GM19238 (cell line): ENCODE results near the gene NFYA.

Source experiments
- DNase-seq: peaks from one replicate; pipeline ENCODE4 v3.0.0; 2011; ENCODE audit warnings: low spot score; ENCODE audit not compliant: insufficient read length

The NFYA gene

DNA sequence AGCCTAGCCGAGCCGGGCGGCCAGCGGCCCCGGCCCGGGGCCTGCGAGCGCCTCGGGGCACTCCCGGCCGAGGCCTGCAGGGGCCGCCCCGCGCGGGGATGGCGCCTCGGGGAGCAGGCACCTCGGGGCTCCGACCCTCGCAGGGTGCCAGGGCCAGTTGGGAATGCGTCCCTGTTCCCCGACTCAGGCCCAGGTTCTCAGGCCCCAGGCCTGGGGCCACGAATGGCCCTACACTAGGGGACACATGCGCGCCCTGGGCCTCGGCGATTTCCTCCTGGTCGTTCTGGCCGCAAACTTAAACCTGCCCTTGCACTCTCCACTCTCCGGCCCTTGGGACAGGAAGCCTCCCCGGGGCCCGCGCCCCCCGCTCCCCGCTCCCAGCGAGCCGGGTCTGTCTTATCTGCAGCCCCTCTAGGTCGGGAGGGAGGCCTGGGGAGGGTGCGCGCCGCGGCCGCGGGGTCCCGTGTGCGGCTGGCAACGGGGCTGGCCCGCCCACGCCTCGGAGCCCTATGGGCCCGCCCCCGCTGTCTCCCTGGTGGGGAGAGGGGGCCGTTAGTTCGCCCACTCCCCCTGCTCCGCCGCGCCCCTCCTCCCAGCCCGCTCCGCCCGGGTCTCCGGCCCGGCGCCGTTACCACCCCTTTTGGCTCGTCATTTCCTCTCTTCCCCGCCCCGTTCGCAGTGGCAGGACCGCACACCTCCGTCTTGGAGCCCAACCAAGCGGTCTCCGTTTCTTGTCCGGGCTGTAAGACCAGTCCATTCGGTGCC is 611 bp downstream of the NFYA start:
- peak; percentile 65 for DNase-seq

DNA sequence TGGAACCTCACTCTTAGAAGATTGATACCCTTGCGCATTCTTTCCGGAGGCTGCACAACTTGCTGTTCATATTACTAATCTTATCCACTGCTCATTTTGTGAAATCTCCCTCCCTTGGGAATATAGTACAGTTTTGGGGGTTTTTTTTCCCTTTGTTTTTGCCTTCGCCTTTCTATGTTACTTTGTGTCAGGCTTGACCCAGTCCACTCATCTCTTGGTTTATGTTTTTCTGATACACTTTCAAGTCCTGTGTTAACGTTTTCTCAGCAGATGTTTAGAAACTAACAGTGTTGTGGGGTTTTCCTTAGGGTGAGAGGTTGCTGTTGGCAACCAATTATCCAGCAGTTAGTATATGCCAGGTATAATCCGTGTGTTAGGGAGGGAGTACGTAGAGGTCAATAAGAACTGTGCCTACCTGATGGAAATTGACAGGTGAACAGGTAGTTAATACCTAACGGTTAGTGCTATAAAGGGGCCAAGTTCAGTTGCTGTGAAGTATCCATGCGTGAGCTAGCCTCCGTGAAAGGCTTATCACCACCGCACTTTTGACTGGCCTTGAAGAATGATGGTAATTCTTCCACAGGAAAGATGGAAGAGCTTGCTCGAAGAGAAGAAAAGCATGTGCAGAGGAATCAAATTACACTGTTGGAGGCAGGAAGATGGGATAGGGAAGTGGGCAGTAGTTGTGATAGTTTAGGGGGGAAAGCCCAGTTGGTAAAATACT is 1.4 kb downstream of the NFYA start:
- no peak for DNase-seq

DNA sequence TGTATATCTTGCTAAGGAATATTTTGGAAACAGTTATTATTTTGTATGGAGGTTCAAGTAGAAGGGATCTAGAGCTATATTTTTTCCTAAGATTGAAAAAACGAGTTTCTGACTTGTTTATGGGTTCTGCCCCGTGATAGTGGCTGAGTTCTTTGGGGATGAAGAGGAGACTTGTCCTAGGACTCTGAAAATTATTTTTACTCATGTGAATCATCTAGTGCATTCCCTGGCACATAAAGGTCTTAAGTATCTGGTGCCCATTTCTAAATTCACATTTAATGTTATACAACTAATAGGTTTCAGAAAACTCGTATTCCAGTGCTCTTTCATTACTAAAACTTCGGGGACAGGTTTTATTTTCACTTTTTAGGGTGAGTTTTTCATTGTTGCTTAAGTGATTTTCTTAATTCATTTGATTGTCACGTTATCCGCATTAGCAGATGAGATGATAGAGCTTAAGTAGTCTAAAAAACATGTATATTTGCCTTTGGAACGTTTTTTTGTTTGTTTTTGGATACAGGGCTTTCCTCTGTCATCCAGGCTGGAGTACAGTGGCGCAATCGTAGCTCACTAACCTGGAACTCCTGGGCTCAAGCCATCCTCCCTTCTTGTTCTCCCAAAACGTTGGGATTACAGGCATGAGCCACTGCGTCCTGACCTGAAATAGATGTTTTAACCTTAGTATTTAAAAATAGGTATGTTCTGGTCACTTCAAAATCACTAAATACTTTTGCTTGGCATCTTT is 2.1 kb downstream of the NFYA start:
- no peak for DNase-seq

DNA sequence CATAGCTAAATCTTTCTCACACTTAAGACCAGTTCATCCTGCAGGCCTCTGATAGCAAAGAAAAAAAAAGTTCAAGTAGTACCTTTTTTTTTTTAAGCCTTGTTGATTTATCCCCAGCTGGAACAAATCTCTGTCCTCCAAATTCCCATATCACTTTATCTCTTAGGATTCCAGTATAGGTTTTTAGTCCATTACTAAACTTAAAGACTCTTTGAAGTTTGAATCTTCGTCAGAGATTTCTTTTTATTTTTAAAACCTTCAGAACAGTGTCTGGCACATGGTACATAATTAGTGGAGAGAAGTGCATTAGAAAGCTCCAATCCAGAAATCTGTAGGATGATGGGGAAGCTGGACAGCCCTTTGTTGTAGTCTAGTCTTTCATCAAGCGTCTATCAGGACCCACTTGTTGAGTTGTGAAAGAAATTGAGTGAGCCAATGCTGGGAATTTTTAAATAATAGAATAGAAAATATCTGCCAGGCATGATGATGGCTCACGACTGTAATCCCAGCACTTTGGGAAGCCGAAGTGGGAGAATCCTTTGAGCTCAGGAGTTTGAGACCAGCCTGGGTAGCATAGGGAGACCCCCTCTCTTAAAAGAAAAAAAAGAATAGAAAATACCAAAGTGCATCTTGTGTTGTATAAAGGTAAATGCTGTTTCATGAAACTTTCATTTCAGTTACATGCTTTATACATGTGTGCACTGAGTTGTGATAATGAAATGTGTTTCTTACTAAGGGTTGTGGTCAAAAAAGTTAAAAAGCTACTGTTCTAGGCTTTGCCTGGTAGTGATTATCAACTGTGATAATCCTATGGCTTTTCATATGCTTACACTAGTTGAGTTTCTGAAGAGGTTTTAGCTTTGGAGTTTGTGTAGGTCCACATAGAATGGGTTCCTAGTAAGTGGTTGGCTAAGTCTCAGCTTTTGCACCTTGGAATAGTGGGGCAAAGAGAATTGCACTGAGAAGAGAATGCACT is 3.2 kb downstream of the NFYA start:
- no peak for DNase-seq

DNA sequence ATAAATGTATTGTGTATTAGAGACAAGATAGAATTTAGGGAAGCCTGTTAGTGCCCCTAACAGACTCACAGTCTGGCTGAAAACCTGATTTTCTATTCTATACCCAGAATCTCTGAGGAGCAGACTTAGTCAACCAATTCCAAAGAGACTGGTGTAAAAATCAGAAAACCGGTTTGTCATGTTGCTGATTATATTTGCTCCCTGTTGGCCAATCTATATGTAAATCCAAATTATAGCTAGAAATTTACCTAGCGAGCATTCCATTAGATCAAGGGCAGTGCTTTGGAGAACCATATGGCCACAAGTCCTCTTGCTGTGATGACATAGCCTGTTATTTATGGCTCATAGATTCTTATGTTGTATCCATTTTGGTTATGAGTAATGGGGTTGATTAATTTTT is 4.8 kb downstream of the NFYA start:
- DNase-seq, result no peak

DNA sequence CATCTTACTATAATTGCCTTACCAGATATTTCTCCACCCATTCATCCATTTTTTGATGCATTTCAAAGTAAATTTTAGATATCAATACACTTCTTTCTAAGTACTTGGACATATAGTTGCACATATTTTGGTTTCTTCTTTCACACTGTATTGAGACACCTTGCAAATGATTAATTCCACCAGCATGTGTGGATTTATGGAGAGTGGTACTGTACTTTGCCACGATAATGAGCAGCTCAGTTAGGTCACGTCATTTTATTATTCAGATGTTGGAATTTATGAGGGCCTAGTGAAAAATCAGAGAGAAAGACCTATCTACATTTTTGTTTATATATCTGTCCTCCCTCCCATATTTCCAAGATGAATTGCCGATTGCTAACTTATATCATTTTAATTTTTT is 5.3 kb downstream of the NFYA start:
- DNase-seq, result no peak

DNA sequence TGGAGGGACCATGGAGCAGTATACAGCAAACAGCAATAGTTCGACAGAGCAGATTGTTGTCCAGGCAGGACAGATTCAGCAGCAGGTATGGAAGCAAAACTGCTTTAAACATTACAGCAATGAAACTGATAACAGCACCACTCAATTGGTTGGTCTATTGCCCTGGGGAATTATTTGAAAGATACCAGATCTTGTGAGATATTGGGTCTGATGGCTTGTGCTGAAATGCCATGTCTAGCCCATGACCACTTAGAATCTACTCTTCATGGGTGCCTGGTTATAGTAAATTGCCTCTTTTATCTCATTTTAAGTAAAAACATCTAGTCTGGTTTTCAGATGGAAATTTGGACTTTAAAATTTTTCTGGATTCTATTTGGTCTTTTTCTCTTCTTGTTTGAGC is 6.3 kb downstream of the NFYA start:
- DNase-seq, result no peak

DNA sequence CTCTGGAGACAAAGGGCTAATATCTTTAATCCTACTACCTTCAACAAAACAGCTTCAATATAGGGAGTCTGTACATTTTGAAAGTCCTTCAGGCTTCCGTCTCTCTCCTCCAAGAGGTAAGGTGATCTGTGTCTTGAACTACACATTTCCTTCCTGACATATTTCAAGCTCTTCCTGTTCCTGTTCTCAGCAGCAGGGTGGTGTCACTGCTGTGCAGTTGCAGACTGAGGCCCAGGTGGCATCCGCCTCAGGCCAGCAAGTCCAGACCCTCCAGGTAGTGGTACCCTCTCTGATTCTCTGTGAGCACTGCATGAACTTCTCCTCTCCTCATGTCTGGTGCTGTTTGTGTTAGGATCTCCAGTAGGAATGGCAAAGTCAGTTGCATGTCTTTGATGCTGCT is 7.8 kb downstream of the NFYA start:
- DNase-seq, result no peak

DNA sequence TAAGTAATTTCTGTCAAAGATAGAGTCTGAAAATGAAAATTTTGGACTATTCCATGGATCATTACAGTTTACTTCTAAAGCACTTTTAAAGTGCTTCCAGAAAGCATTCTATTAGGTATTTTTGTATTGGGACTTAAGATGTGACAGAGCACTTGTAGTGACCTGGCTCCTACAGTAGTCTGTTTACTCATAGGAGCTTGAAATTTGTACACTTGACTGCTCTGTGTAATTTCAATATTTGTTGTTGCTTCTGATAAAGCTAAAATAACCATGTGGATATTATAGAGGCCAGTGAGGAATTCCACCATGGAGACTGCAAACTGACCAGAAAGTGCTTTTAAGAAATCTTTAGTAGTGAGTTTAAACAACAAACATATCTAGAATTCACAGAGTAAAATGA is 10.3 kb downstream of the NFYA start:
- no peak for DNase-seq

DNA sequence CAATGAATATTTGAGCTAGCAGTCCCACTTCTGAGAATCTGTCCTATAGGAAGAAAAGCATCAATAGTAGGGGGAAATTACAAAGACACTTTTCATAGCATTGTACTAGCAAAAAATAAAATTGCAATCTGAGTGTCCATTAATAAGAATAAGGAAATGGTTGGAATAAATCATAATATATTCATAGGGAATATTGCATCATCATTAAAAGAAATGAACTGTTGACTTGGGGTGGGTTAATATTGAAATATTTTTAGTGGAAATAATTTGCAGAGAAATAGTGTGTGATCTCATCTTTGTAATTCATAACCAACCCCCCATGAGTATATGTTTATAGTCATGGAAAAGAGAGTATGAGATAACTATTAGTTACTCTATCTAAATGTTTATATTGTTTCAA is 12.4 kb downstream of the NFYA start:
- DNase-seq, result no peak

DNA sequence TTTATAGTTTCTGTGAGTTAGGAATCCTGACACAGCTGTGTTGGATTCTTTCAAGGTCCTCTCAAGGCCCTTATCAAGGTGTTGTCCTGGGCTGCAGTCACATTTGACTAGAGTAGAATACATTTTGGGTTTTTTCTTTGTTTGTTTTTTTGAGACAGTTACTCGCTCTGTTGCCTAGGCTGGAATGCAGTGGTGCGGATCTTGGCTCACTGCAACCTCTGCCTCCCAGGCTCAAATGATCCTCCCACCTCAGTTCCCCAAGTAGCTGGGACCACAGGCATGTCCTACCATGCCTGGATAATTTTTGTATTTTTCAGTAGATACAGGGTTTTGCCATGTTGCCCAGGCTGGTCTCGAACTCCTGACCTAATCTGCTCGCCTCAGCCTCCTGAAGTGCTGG is 15.7 kb downstream of the NFYA start:
- DNase-seq, result no peak

DNA sequence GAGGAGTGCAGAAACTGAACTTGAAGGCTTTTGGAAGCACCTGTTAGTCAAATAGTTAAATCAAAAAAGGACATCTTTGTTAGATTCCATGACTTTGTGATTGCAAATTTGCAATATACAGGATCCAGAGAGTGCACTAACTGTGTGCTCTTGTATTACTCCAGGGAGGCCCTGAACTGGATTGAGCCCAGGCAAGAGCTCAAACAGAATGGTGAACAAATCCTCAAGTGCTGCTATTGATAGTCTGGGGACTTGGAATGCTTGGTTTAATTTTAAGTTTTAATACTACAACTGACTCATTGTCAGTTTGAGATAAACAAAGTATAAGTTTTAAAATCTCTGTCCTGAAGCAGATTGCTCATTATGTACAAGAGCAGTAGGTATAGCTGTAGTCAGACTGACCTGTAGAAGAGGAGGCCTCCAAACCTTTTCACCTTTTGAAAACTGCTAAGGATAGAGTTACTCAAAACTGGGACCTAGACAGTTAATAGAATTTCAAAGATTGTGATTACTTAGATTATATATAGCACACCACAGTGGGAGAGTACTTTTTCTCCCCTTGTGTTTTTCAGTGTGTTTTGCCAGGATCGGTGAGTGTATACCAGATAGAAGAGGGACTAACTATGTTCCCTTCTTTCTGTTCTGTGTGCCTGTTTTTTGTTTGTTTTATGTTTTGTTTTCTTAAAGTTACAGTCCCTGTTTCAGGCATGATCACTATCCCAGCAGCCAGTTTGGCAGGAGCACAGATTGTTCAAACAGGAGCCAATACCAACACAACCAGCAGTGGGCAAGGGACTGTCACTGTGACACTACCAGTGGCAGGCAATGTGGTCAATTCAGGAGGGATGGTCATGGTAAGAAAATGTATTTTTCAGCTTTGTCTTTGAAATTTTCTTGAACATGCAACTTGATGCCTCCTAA is 18.3 kb downstream of the NFYA start:
- DNase-seq, result no peak

DNA sequence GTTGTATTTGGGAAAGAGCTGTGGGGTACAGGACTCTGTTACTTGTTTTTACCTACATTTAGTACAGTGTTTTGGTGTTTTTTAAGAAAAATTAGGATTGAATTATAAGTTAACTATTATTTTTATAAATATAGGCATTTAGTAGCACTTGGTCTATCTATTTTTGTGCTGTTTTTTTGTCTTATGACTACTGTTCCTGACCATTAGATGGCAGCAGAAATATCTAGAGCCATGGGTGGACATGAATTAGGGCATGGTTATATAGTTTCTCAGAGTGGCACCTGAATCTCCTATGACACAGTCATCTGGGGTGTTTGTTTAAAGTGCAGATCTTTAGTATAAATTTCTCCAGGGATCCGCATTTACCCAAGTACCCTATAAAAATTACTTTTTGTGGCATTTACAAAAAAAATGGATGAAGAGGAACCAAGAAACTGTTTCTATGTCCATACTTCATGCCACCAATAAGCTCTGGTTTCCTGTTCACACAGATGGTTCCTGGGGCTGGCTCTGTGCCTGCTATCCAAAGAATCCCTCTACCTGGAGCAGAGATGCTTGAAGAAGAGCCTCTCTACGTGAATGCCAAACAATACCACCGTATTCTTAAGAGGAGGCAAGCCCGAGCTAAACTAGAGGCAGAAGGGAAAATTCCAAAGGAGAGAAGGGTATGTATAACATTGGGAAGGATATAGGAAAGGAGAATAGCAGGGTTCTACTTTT is 19.8 kb downstream of the NFYA start:
- DNase-seq, result no peak

DNA sequence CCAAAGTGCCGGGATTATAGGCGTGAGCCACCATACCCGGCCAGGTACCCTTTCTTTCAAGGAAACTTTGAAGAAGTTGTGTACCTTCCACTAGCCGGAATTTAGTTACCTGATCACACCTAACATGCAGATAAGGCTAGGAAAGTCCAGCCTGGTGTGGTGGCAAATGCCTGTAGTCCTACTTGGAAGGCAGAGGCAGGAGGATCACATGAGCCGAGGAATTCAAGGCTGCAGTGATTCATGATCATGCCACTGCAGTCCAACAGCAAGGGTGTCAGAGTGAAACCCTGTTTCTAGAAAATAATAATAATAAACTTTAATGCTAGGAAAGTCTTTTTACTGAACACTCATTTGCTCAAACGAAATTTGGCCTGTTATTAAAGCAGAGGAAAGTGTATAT is 21.0 kb downstream of the NFYA start:
- no peak for DNase-seq

DNA sequence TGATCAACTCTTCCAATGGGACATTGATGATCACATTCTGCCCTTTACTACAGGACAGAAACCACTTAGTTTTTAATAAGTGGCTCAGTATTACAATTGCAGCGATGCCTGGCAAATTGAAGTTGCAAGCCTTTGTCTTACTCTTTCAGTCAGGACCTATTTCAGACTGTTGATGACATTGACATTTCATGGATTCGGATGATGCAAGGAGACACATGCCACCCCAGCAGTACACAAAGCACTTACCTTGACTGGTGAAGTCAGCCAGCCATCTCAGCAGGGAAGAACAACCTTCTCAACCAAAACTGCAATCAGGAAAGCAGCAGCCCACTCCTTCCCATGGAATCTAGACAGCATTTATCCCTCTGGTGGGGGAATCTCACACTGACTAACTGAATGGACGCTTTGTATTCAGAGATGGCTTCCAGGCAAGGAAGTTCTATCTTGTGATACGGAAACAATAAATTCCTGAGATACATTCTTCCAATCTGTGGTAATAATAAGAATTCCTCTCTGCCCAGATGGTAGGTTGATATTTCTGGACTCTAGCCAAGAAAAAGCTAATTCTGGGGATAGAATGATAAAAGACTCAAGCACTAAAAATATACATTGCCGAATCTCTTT is 24.8 kb downstream of the NFYA start:
- DNase-seq, result no peak

DNA sequence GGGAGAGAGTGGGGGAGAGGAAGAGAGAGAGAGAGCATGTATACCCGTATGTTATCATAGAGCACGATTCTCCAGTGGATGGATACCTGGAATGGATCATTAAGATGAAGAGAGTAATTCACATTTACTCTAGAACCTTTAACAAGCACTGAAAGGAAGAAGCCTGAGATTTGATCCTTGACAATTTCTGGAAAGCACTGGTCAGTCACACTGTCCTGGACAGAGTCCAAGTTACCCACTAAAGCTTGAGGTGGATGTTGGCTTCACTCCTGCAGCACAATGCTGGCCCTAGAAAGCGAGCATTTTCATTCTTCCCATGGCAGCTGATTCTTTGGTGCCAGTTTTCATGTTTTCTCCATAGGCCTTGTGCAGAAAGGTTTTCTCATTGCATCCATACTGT is 25.6 kb downstream of the NFYA start:
- no peak for DNase-seq

DNA sequence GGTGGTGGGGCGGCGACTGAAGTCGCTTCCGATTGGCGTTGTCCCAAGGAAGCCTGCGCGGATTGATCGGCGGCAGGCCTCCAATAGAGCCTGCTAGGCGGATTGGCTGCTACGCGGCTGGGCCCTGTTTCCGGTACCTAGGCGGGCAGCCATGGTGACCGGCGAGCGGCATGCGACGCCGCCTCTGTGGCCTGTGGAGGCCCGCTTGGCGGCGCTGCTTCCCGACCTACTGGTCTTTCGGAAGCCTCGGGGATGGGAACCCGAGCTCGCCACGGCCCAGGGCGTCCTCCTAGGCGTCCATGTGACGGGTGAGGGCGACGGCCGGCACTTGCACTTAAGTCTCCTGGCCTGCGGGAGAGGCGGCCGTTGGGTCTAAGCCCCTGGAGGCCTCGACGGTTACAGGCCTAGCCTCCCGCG is 28.1 kb downstream of the NFYA start:
- DNase-seq, result no peak

DNA sequence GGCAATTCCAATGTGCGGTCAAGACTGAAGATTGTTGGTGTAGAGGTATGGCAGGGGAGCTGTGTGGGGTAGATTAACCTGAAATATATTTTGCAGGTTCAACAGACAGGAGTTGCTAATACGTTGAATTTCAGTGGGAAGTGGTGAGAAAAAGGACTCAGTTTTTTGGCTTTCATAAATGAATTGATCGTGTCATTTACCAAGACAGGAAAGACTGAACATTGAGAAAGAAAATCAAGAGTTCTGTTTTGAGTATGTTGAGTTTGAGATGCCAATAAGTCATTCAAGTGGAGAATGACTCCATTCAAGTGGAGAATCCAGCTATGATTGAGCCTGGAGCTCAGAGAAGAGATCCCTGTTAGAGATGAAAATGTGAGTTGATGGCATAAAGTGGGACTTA is 31.1 kb downstream of the NFYA start:
- no peak for DNase-seq

DNA sequence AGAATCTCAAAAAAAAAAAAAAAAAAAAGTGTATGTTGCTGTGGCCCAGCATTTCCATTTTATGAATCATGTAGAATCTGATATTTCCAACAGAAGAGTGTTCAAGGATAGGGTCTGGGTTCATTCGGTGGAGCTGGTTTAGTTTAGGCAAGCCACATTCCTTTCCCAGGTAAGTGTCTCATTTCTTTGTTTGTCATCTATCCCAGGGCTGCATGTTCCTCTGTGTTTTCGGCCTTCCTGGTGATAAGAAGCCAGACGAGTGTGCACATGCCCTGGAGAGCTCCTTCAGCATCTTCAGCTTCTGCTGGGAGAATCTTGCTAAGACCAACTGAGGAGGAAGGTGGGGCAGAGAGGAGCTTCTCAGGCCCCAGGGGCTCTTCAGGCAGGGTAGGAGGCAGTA is 38.2 kb downstream of the NFYA start:
- DNase-seq, result no peak
